SU-DHL-6 (cell line): ENCODE measurements around the gene MYL4.
"Not testable (repeated sequence)": the region's sequence is repeated elsewhere in the genome, so short reads cannot be mapped to it uniquely, and the experiment has no call there.

Source experiments
- EZH2phosphoT487 ChIP-seq: fragments of 200-600 bp; sonication (generic), shearing (Covaris generic); conservative IDR thresholded peaks from 2 replicates; pipeline ENCODE4 v1.6.1; 2018; ENCODE audit warnings: mild to moderate bottlenecking, antibody characterized with exemption, low read length, moderate library complexity, mixed read lengths
- TF ChIP-seq, protein P1 (sequence below): fragments of 200-600 bp; sonication (generic); IDR thresholded peaks from one replicate; pipeline ENCODE4 v1.5.1; 2017; ENCODE audit warnings: antibody characterized with exemption, mild to moderate bottlenecking, low read length, moderate library complexity; ENCODE audit not compliant: insufficient read depth, poor library complexity, severe bottlenecking

GRCh38 chr17:47269561-47270280 is 60.6 kb downstream of the MYL4 start:
- TF ChIP-seq, protein P1, sequence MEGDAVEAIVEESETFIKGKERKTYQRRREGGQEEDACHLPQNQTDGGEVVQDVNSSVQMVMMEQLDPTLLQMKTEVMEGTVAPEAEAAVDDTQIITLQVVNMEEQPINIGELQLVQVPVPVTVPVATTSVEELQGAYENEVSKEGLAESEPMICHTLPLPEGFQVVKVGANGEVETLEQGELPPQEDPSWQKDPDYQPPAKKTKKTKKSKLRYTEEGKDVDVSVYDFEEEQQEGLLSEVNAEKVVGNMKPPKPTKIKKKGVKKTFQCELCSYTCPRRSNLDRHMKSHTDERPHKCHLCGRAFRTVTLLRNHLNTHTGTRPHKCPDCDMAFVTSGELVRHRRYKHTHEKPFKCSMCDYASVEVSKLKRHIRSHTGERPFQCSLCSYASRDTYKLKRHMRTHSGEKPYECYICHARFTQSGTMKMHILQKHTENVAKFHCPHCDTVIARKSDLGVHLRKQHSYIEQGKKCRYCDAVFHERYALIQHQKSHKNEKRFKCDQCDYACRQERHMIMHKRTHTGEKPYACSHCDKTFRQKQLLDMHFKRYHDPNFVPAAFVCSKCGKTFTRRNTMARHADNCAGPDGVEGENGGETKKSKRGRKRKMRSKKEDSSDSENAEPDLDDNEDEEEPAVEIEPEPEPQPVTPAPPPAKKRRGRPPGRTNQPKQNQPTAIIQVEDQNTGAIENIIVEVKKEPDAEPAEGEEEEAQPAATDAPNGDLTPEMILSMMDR = not testable (repeated sequence)
- TF ChIP-seq EZH2phosphoT487 = not testable (repeated sequence)
